DOHH2 (cell line): ENCODE measurements around the gene GALNT17.

Experiments
- H3F3A ChIP-seq: fragments of 200-600 bp; sonication (generic), shearing (Covaris generic); 2 replicates; pipeline ENCODE4 v1.6.0; 2016; ENCODE audit warnings: antibody characterized with exemption, mild to moderate bottlenecking; ENCODE audit not compliant: control insufficient read depth, insufficient read depth
- H3K27ac ChIP-seq: fragments of 200-600 bp; sonication (generic); 2 replicates; pipeline ENCODE4 v1.5.1; 2014; ENCODE audit warnings: low read depth, mild to moderate bottlenecking, low read length, moderate library complexity
- H3K27me3 ChIP-seq: fragments of 200-600 bp; sonication (generic); 2 replicates; pipeline ENCODE4 v1.6.1; 2014; ENCODE audit warnings: mild to moderate bottlenecking, low read length, mixed read lengths; ENCODE audit not compliant: control insufficient read depth
- H3K36me3 ChIP-seq: fragments of 200-600 bp; sonication (generic); 2 replicates; pipeline ENCODE4 v1.6.1; 2014; ENCODE audit warnings: mild to moderate bottlenecking, low read length, moderate library complexity, mixed read lengths; ENCODE audit not compliant: control insufficient read depth
- H3K4me1 ChIP-seq: fragments of 200-600 bp; sonication (generic); 2 replicates; pipeline ENCODE4 v1.6.1; 2014; ENCODE audit warnings: mild to moderate bottlenecking, low read length, mixed read lengths; ENCODE audit not compliant: control insufficient read depth
- H3K4me2 ChIP-seq: fragments of 200-600 bp; sonication (generic); 2 replicates; pipeline ENCODE4 v1.6.0; 2014; ENCODE audit warnings: mild to moderate bottlenecking, low read length, moderate library complexity
- H3K4me3 ChIP-seq: fragments of 200-600 bp; sonication (generic); 2 replicates; pipeline ENCODE4 v1.5.1; 2014; ENCODE audit warnings: mild to moderate bottlenecking, low read length, mixed read lengths
- H3K79me2 ChIP-seq: fragments of 200-600 bp; sonication (generic); 2 replicates; pipeline ENCODE4 v1.6.1; 2014; ENCODE audit warnings: mild to moderate bottlenecking, low read length, mixed read lengths; ENCODE audit not compliant: control insufficient read depth
- H3K9me2 ChIP-seq: fragments of 200-600 bp; sonication (generic); replicated peaks from 2 replicates; pipeline ENCODE4 v1.6.1; 2014; ENCODE audit warnings: mild to moderate bottlenecking, low read length, mixed read lengths; ENCODE audit not compliant: control insufficient read depth
- H3K9me3 ChIP-seq: fragments of 200-600 bp; sonication (generic); 2 replicates; pipeline ENCODE4 v1.6.1; 2014; ENCODE audit warnings: antibody characterized with exemption, low read length, mixed read lengths; ENCODE audit not compliant: control insufficient read depth, insufficient read depth
- H4K20me1 ChIP-seq: fragments of 200-600 bp; sonication (generic); 2 replicates; pipeline ENCODE4 v1.6.0; 2014; ENCODE audit warnings: low read depth, mild to moderate bottlenecking, antibody characterized with exemption, low read length, moderate library complexity; ENCODE audit not compliant: control insufficient read depth, insufficient read depth
- CTCF ChIP-seq: fragments of 200-600 bp; sonication (generic); IDR thresholded peaks from one replicate; pipeline ENCODE4 v1.5.1; 2014; ENCODE audit warnings: antibody characterized with exemption, mild to moderate bottlenecking, low read depth, low read length; ENCODE audit not compliant: poor library complexity, severe bottlenecking
- EZH2phosphoT487 ChIP-seq: fragments of 200-600 bp; sonication (generic); IDR thresholded peaks from 2 replicates; pipeline ENCODE4 v1.6.1; 2017; ENCODE audit warnings: borderline replicate concordance, mild to moderate bottlenecking, antibody characterized with exemption, low read length, moderate library complexity, mixed read lengths

The GALNT17 gene

GRCh38 chr7:71430246-71430645 is 298.3 kb downstream of the GALNT17 start:
- H3K9me3 ChIP-seq = peaks cover 8% of the 10 kb centered on the region; the same call in 1 of the 2 replicates
- H3K4me2 ChIP-seq = no peak overlapping the region
- no peaks in the 10 kb centered on the region for H3K9me2 ChIP-seq
- no peaks in the 10 kb centered on the region for H3K36me3 ChIP-seq
- TF ChIP-seq EZH2phosphoT487 (no peak), CTCF (no peak)
- no peak overlapping the region for H3K27ac ChIP-seq
- H4K20me1 ChIP-seq = no peaks in the 10 kb centered on the region
- H3F3A ChIP-seq = no peaks in the 10 kb centered on the region
- H3K4me1 ChIP-seq = no peaks in the 10 kb centered on the region
- H3K27me3 ChIP-seq = no peaks in the 10 kb centered on the region
- H3K79me2 ChIP-seq = no peaks in the 10 kb centered on the region
- H3K4me3 ChIP-seq = no peak overlapping the region

GRCh38 chr7:71439321-71439720 is 307.4 kb downstream of the GALNT17 start:
- Histone ChIP-seq H3K4me3 (no peak overlapping the region), H3K4me1 (no peaks in the 10 kb centered on the region), H3K4me2 (no peak overlapping the region), H3K79me2 (no peaks in the 10 kb centered on the region), H4K20me1 (no peaks in the 10 kb centered on the region), H3K36me3 (no peaks in the 10 kb centered on the region), H3K9me2 (no peaks in the 10 kb centered on the region), H3F3A (no peaks in the 10 kb centered on the region), H3K27ac (no peak overlapping the region), H3K27me3 (no peaks in the 10 kb centered on the region), H3K9me3 (peaks cover 28% of the 10 kb centered on the region; the same call in 1 of the 2 replicates)
- TF ChIP-seq EZH2phosphoT487 (no peak), CTCF (no peak)

GRCh38 chr7:71442492-71443190 is 310.7 kb downstream of the GALNT17 start:
- Histone ChIP-seq H3K79me2 (no peaks in the 10 kb centered on the region), H4K20me1 (no peaks in the 10 kb centered on the region), H3K9me2 (no peaks in the 10 kb centered on the region), H3K4me3 (no peak overlapping the region), H3K4me2 (no peak overlapping the region), H3K4me1 (no peaks in the 10 kb centered on the region), H3F3A (no peaks in the 10 kb centered on the region), H3K9me3 (peaks cover 18% of the 10 kb centered on the region; the same call in 1 of the 2 replicates), H3K27ac (no peak overlapping the region), H3K27me3 (no peaks in the 10 kb centered on the region), H3K36me3 (no peaks in the 10 kb centered on the region)
- no peak for TF ChIP-seq EZH2phosphoT487
- TF ChIP-seq CTCF = no peak
